Loucy (cell line): ENCODE measurements around the gene FAM13A.

Experiments
- CTCF ChIP-seq: fragments of 200-600 bp; sonication (generic); conservative IDR thresholded peaks from 2 replicates; pipeline ENCODE4 v1.5.1; 2014; ENCODE audit warnings: mild to moderate bottlenecking, antibody characterized with exemption, low read length
- EZH2phosphoT487 ChIP-seq: fragments of 200-600 bp; IDR thresholded peaks from 2 replicates; pipeline ENCODE4 v1.6.1; 2018; ENCODE audit warnings: antibody characterized with exemption, mild to moderate bottlenecking, moderate library complexity, borderline replicate concordance

GRCh38 chr4:88761342-88761741 is 295.6 kb downstream of the FAM13A start:
- TF ChIP-seq CTCF (no peak), EZH2phosphoT487 (no peak)
